Activated T-cell treated with anti-CD3 and anti-CD28 coated beads, Interleukin-2, amount 50 U/mL, for 24 hours (primary cell): ENCODE measurements around the gene CPSF4.
"Not testable (repeated sequence)": the region's sequence is repeated elsewhere in the genome, so short reads cannot be mapped to it uniquely, and the experiment has no call there.

Source experiments
- DNase-seq: peaks from one replicate; pipeline ENCODE4 v3.0.0-alpha.2; 2020
- H3K27ac Mint-ChIP-seq: 2 replicates; pipeline ENCODE4 v1.8.0; 2020; ENCODE audit warnings: mild to moderate bottlenecking, mixed read lengths
- H3K27me3 Mint-ChIP-seq: 2 replicates; pipeline ENCODE4 v1.8.0; 2020; ENCODE audit warnings: mixed read lengths
- H3K36me3 Mint-ChIP-seq: 2 replicates; pipeline ENCODE4 v1.8.0; 2020; ENCODE audit warnings: low read depth, mixed read lengths
- H3K4me1 Mint-ChIP-seq: 2 replicates; pipeline ENCODE4 v1.8.0; 2020; ENCODE audit warnings: low read depth, mixed read lengths
- H3K4me3 Mint-ChIP-seq: 2 replicates; pipeline ENCODE4 v1.8.0; 2020; ENCODE audit warnings: mild to moderate bottlenecking, moderate library complexity, mixed read lengths
- H3K9me3 Mint-ChIP-seq: 2 replicates; pipeline ENCODE4 v1.8.0; 2020; ENCODE audit warnings: mixed read lengths

CPSF4 gene

DNA sequence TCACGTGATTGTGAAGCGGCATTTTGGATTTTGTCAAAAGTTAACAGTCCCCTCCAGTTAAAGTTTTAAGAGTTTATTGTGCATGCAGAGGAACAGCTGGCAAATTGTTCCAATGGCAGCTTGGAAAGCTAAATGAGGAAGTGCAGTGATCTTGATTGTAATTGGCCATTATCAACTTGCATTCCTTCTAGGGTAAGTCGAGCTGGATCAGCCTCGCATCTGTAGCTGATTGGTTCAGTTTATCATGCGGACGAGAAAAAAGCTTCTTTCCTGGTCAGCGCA is 34.5 kb downstream of the CPSF4 start:
- peaks cover 42% of the 10 kb centered on the region for H3K36me3 Mint-ChIP-seq
- no peak for DNase-seq
- H3K27ac Mint-ChIP-seq = peak overlapping the region; percentile 97
- H3K27me3 Mint-ChIP-seq = no peaks in the 10 kb centered on the region
- no peaks in the 10 kb centered on the region for H3K9me3 Mint-ChIP-seq
- H3K4me3 Mint-ChIP-seq = peak overlapping the region; percentile 90
- H3K4me1 Mint-ChIP-seq = peaks cover 42% of the 10 kb centered on the region

- Mint-ChIP-seq H3K36me3 (peaks cover 70% of the 10 kb centered on the region), H3K9me3 (no peaks in the 10 kb centered on the region), H3K27me3 (no peaks in the 10 kb centered on the region), H3K27ac (no peak overlapping the region), H3K4me1 (peaks cover 46% of the 10 kb centered on the region), H3K4me3 (no peak overlapping the region)
- no peak for DNase-seq
Measured at GRCh38 chr7:99476107-99476506, 37.4 kb downstream of the CPSF4 start.

DNA sequence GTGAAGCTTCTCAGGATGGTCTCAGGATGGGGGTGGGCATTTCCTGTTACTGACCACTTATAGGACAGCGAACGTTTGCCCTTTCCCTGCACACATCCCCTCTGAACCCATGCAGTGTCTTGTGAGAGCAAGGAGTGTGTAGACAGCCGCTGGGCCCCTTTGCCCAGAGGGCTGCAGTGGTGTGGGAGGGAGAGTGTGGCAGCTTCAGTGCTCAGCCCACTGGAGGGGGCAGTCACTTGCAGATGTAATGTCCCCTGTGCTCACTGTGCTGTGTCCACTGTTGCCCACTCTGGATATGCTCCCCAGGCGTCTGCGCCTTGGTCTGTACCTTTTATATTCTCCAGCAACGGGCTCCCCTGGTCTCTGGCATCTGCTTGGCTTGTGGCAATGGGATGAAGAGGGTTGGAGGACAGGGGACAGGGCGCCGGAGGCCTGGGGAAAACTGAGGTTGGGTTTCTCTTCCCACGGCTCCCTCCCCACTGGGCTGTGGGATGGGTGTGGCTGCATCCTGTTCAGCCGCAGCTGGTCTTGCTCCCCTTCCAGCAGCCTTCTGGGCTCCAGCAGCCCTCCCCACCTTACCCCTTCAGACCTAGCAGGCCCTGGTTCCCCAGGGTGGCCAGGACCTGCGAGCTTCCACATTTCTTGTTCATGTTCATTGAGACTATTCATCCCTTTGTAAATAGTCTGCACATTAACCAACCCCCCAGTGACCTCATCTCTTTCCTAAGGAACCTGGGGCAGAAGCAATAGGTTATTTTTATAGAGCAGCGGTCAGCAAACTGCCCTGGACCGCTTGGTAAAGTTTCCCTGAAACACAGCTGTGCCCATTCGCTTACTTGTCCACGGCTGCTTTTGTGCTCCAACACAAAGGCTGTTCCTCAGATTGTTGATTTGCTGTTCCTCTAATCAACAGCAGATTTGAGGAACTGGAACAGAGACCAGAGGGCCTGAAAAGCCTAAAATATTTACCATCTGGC is 40.0 kb downstream of the CPSF4 start:
- Mint-ChIP-seq H3K27ac (peak overlapping the region; percentile 79), H3K4me3 (no peak overlapping the region)
- no peak for DNase-seq

DNA sequence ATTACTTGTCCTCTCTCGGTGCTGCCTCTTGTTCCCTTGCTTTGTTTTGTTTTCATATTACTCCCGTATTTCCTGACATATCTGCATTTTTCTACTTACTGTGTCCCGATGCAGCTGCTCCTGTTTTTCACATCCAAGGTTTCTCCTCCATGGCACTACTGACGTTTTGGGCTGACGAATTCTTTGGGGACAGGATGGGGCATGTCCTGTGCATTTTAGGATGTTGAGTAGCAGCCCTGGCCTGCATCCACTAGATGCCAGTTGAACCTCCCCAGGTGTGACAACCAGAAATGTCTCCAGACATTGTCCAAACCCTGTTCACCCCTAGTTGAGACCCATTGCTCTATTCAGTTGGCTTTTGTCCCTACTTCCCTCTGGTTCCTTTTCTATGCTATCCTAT is 46.4 kb downstream of the CPSF4 start:
- H3K27ac Mint-ChIP-seq = peak overlapping the region; percentile 32

More for the DNA sequence above, 40.0 kb downstream of the CPSF4 start:
- no peaks in the 10 kb centered on the region for H3K9me3 Mint-ChIP-seq
- H3K27me3 Mint-ChIP-seq = no peaks in the 10 kb centered on the region
- peaks cover 76% of the 10 kb centered on the region for H3K36me3 Mint-ChIP-seq
- H3K4me1 Mint-ChIP-seq = peaks cover 34% of the 10 kb centered on the region

GRCh38 chr7:99489235-99489634 is 50.5 kb downstream of the CPSF4 start:
- Mint-ChIP-seq H3K27ac (no peak overlapping the region), H3K27me3 (no peaks in the 10 kb centered on the region), H3K9me3 (peaks cover 12% of the 10 kb centered on the region), H3K4me3 (no peak overlapping the region), H3K4me1 (peaks cover 2% of the 10 kb centered on the region), H3K36me3 (peaks cover 80% of the 10 kb centered on the region)
- no peak for DNase-seq

More for the DNA sequence above, 46.4 kb downstream of the CPSF4 start:
- H3K36me3 Mint-ChIP-seq = peaks cover 76% of the 10 kb centered on the region
- H3K4me1 Mint-ChIP-seq = peaks cover 2% of the 10 kb centered on the region
- H3K9me3 Mint-ChIP-seq = no peaks in the 10 kb centered on the region
- H3K27me3 Mint-ChIP-seq = no peaks in the 10 kb centered on the region
- H3K4me3 Mint-ChIP-seq = no peak overlapping the region
- DNase-seq = no peak

GRCh38 chr7:99490878-99491277 is 52.1 kb downstream of the CPSF4 start:
- H3K9me3 Mint-ChIP-seq = peaks cover 12% of the 10 kb centered on the region
- no peaks in the 10 kb centered on the region for H3K27me3 Mint-ChIP-seq
- no peak overlapping the region for H3K27ac Mint-ChIP-seq
- H3K4me3 Mint-ChIP-seq = no peak overlapping the region
- peaks cover 84% of the 10 kb centered on the region for H3K36me3 Mint-ChIP-seq
- H3K4me1 Mint-ChIP-seq = peaks cover 2% of the 10 kb centered on the region
- no peak for DNase-seq

DNA sequence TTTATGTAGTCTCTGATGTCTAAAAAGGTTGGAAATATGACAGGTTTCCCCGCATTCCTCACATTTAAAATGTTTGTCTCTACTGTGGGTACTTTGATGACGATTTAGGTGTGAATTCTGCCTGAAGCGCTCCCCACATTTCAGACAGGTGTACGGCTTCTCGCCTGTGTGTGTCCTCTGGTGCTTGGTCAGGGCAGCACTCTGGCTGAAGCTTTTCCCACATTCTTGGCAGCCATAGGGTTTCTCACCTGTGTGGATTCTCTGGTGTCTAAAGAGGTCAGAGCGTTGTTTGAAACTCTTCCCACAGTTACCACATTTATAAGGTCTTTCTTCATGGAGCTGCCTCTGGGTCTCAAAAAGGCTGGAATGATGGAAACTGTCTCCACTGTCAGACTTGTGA is 55.1 kb downstream of the CPSF4 start:
- Mint-ChIP-seq H3K27me3 (no peaks in the 10 kb centered on the region), H3K27ac (peak overlapping the region; percentile 29), H3K9me3 (peaks cover 12% of the 10 kb centered on the region), H3K36me3 (peaks cover 81% of the 10 kb centered on the region), H3K4me3 (no peak overlapping the region), H3K4me1 (peaks cover 17% of the 10 kb centered on the region)
- no peak for DNase-seq

DNA sequence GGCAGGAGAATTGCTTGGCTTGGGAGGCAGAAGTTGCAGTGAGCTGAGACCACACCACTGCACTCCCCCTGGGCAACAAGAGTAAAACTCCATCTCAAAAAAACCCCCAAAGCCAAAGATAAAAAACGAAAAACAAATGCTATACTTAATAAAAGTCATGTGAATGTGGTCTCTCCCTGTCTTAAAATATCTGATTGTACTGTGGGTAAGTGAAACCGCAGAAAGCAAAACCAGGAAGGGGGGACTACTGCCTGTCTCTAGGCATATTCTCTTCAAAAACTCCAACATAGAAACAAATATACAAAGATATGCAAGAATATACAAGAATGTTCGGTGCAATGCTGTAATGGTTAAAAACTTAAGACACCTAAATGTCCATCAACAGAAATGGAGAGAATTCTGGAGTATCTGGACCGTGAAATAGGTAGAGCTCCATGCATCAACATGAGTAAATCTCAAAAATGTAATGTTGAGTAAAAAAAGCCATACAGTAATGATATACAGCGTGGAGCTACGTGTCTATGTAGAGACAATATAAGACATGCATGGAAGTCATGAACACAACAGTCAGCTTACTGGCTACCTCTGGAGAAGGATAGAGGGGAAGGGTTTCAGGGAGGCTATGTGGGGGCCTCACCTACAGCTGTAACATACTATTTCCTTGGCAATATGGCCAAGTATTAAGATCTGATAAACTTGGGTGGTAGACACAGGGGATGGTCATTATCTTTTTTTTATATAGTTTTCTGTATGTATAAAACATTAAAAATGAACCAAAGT is 59.2 kb downstream of the CPSF4 start:
- H3K4me3 Mint-ChIP-seq = peak overlapping the region; percentile 100
- peak overlapping the region; percentile 83 for H3K27ac Mint-ChIP-seq
- DNase-seq = no peak
- H3K4me1 Mint-ChIP-seq = peaks cover 29% of the 10 kb centered on the region
- peaks cover 75% of the 10 kb centered on the region for H3K36me3 Mint-ChIP-seq
- H3K27me3 Mint-ChIP-seq = no peaks in the 10 kb centered on the region
- peaks cover 14% of the 10 kb centered on the region for H3K9me3 Mint-ChIP-seq

- Mint-ChIP-seq H3K27ac (peak overlapping the region; percentile 100), H3K27me3 (no peaks in the 10 kb centered on the region), H3K9me3 (peaks cover 12% of the 10 kb centered on the region), H3K4me1 (peaks cover 30% of the 10 kb centered on the region), H3K36me3 (peaks cover 69% of the 10 kb centered on the region), H3K4me3 (peak overlapping the region; percentile 100)
- DNase-seq = no peak
Measured at GRCh38 chr7:99498546-99498944, 59.8 kb downstream of the CPSF4 start.

- Mint-ChIP-seq H3K4me3 (peak overlapping the region; percentile 100), H3K4me1 (peaks cover 30% of the 10 kb centered on the region), H3K27me3 (no peaks in the 10 kb centered on the region), H3K27ac (peak overlapping the region; percentile 100), H3K9me3 (peaks cover 6% of the 10 kb centered on the region), H3K36me3 (peaks cover 61% of the 10 kb centered on the region)
- no peak for DNase-seq
Measured at GRCh38 chr7:99499371-99499720, 60.6 kb downstream of the CPSF4 start.

- H3K4me3 Mint-ChIP-seq = peak within 1 kb of the TSS; percentile 100
- peak within 1 kb of the TSS; percentile 100 for H3K27ac Mint-ChIP-seq
- peaks cover 6% of the 10 kb centered on the region for H3K9me3 Mint-ChIP-seq
- no peaks in the 10 kb centered on the region for H3K27me3 Mint-ChIP-seq
- DNase-seq = peak; percentile 90
- H3K4me1 Mint-ChIP-seq = peaks cover 30% of the 10 kb centered on the region
- H3K36me3 Mint-ChIP-seq = peaks cover 59% of the 10 kb centered on the region
Measured at GRCh38 chr7:99499721-99500636, 61.2 kb downstream of the CPSF4 start, which contains the start of gene ZNF394. Gene ZNF394, minus strand, starts transcription at chr7:99500281. Its CDS starts 188 bp downstream, at chr7:99500093.

DNA sequence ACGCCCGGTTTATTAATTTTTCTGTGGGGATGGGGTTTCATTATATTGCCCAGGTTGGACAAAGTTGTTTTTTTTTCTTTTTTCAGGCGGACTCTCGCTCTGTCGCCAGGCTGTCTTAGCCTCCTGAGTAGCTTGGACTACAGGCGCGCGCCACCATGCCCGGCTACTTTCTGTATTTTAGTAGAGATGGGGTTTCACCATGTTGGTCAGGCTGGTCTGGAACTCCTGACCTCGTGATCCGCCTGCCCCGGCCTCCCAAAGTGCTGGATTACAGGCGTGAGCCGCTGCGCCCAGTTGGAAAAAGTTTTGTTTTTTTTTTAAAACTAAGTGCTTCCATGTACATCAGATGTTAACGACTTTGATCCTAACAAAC is 61.9 kb downstream of the CPSF4 start:
- H3K27me3 Mint-ChIP-seq = no peaks in the 10 kb centered on the region
- H3K4me1 Mint-ChIP-seq = peaks cover 34% of the 10 kb centered on the region
- DNase-seq = no peak
- peaks cover 6% of the 10 kb centered on the region for H3K9me3 Mint-ChIP-seq
- H3K4me3 Mint-ChIP-seq = peak overlapping the region; percentile 100
- H3K27ac Mint-ChIP-seq = peak overlapping the region; percentile 100
- peaks cover 58% of the 10 kb centered on the region for H3K36me3 Mint-ChIP-seq

GRCh38 chr7:99501236-99501635 is 62.5 kb downstream of the CPSF4 start:
- Mint-ChIP-seq H3K4me3 (peak overlapping the region; percentile 100), H3K36me3 (peaks cover 58% of the 10 kb centered on the region), H3K27ac (peak overlapping the region; percentile 68), H3K4me1 (peaks cover 38% of the 10 kb centered on the region)
- H3K27me3 Mint-ChIP-seq, H3K9me3 Mint-ChIP-seq, DNase-seq: not testable (repeated sequence)

DNA sequence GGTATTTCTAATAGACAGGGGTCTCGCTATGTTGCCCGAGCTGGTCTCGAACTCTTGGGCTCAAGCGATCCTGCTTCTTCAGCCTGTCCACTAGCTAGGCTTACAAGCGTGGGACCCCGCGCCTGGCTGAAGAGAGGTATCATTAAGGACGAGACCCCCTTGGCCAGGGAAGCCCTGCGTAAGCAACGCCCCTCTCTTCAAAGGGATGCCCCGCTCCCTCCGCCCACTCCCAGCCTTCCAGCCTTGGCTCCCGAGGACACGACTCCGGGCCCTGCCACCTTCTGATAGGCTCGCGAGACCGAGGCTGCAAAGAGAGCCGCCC is 65.5 kb downstream of the CPSF4 start:
- Mint-ChIP-seq H3K27ac (peak overlapping the region; percentile 97), H3K4me3 (peak overlapping the region; percentile 88), H3K9me3 (peaks cover 6% of the 10 kb centered on the region), H3K4me1 (peaks cover 32% of the 10 kb centered on the region), H3K36me3 (peaks cover 43% of the 10 kb centered on the region), H3K27me3 (no peaks in the 10 kb centered on the region)
- DNase-seq = no peak
